ENCODE results near the gene EGFL7.
"Not testable (repeated sequence)": the region's sequence is repeated elsewhere in the genome, so short reads cannot be mapped to it uniquely, and the experiment has no call there.

EGFL7 gene

GRCh38 chr9:136700304-136700703, 37.6 kb downstream of the EGFL7 start:
- H3K27ac ChIP-seq (ENCODE audit: low read depth, low read length), result no peak overlapping the region
- peaks cover 26% of the 10 kb centered on the region for H3K27me3 ChIP-seq (ENCODE audit: control insufficient read depth, low read length)

GRCh38 chr9:136700959-136701667, 38.4 kb downstream of the EGFL7 start:
- Histone ChIP-seq H4K20me1 (ENCODE audit: control insufficient read depth, insufficient read depth, low read depth, low read length) (no peaks in the 10 kb centered on the region), H3K27me3 (ENCODE audit: control insufficient read depth, low read length) (peaks cover 26% of the 10 kb centered on the region), H3K4me1 (ENCODE audit: control insufficient read depth, low read length) (peaks cover 64% of the 10 kb centered on the region), H3K4me2 (ENCODE audit: low read length) (peak overlapping the region; percentile 68), H3K36me3 (ENCODE audit: control insufficient read depth, low read length) (no peaks in the 10 kb centered on the region), H3K9me2 (replicated peaks; ENCODE audit: control insufficient read depth, low read length) (no peaks in the 10 kb centered on the region), H3K4me3 (ENCODE audit: low read length) (peak overlapping the region; percentile 61), H3K27ac (ENCODE audit: low read depth, low read length) (peak overlapping the region; percentile 36; the same call in 1 of the 2 replicates), H3K9me3 (ENCODE audit: control insufficient read depth, insufficient read depth, low read length) (no peaks in the 10 kb centered on the region), H3K79me2 (ENCODE audit: control insufficient read depth, low read length) (no peaks in the 10 kb centered on the region), H3F3A (ENCODE audit: control insufficient read depth, insufficient read depth) (no peaks in the 10 kb centered on the region)
- TF ChIP-seq CTCF (IDR thresholded peaks at IDR 0.05; ENCODE audit: low read depth, low read length, poor library complexity, severe bottlenecking) (peak; percentile 9), EZH2phosphoT487 (IDR thresholded peaks at IDR 0.05; ENCODE audit: borderline replicate concordance, low read length) (no peak)

More at GRCh38 chr9:136700304-136700703, 37.6 kb downstream of the EGFL7 start:
- H3K79me2 ChIP-seq (ENCODE audit: control insufficient read depth, low read length), result no peaks in the 10 kb centered on the region
- TF ChIP-seq EZH2phosphoT487 (IDR thresholded peaks at IDR 0.05; ENCODE audit: borderline replicate concordance, low read length) (no peak), CTCF (IDR thresholded peaks at IDR 0.05; ENCODE audit: low read depth, low read length, poor library complexity, severe bottlenecking) (no peak)
- H3F3A ChIP-seq (ENCODE audit: control insufficient read depth, insufficient read depth), result no peaks in the 10 kb centered on the region
- no peaks in the 10 kb centered on the region for H3K9me2 ChIP-seq (replicated peaks; ENCODE audit: control insufficient read depth, low read length)
- H3K36me3 ChIP-seq (ENCODE audit: control insufficient read depth, low read length), result no peaks in the 10 kb centered on the region
- H4K20me1 ChIP-seq (ENCODE audit: control insufficient read depth, insufficient read depth, low read depth, low read length), result no peaks in the 10 kb centered on the region
- peak overlapping the region; percentile 61; the same call in 1 of the 2 replicates for H3K4me3 ChIP-seq (ENCODE audit: low read length)
- H3K9me3 ChIP-seq (ENCODE audit: control insufficient read depth, insufficient read depth, low read length), result no peaks in the 10 kb centered on the region
- H3K4me2 ChIP-seq (ENCODE audit: low read length), result peak overlapping the region; percentile 68
- H3K4me1 ChIP-seq (ENCODE audit: control insufficient read depth, low read length), result peaks cover 72% of the 10 kb centered on the region

DNA sequence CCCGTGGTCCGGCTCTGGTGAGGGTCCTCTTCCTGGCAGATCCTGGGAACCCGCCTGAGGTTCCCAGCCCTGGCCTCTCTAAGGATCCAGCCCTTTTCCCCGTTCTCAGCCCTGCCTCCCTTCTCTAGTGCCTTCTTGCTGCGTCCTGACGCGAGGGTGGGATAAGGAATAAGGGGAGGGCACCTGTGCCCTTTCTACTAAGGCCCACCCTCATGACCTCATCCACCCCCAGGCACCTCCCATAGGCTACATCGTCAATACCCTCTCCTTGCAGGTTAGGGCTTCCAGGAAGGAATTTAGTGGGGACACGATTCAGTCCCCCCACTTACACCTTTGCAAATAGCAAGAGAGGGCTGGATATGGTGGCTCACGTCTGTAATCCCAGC, 38.9 kb downstream of the EGFL7 start:
- Histone ChIP-seq H3K4me3 (ENCODE audit: low read length) (peak overlapping the region; percentile 61), H3K27me3 (ENCODE audit: control insufficient read depth, low read length) (peaks cover 22% of the 10 kb centered on the region), H3K4me2 (ENCODE audit: low read length) (peak overlapping the region; percentile 68), H3K79me2 (ENCODE audit: control insufficient read depth, low read length) (no peaks in the 10 kb centered on the region), H3K27ac (ENCODE audit: low read depth, low read length) (peak overlapping the region; percentile 36; the same call in 1 of the 2 replicates), H3K9me3 (ENCODE audit: control insufficient read depth, insufficient read depth, low read length) (no peaks in the 10 kb centered on the region), H3F3A (ENCODE audit: control insufficient read depth, insufficient read depth) (no peaks in the 10 kb centered on the region), H3K4me1 (ENCODE audit: control insufficient read depth, low read length) (peaks cover 59% of the 10 kb centered on the region), H4K20me1 (ENCODE audit: control insufficient read depth, insufficient read depth, low read depth, low read length) (no peaks in the 10 kb centered on the region), H3K36me3 (ENCODE audit: control insufficient read depth, low read length) (no peaks in the 10 kb centered on the region), H3K9me2 (replicated peaks; ENCODE audit: control insufficient read depth, low read length) (no peaks in the 10 kb centered on the region)
- no peak for TF ChIP-seq EZH2phosphoT487 (IDR thresholded peaks at IDR 0.05; ENCODE audit: borderline replicate concordance, low read length)

DNA sequence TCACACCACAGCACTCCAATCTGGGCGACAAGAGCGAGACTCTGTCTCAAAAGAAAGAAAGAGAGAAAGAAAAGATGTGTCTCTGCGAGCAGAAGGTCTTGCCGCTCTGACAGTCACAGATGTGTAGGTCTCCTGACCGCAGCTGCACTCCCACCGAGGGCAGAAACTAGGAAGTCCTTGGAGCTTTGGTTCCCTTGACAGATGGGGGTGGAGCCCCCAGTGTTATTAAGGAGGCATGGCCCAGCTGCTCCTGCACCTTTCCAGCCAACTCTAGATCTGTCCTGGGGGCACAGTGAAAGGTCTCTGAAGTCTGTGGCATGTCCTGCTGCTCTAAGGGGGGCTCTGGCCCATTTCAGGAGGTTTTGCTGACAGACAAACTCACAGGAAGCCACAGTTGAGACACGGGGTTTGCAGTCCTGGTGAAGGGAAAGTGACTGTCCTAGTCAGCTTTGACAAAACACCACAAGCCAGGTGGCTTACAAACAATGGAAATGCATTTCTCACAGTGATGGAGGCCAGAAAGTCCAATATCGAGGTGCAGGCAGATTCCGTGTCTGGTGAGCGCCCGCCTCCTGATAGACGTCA, 40.7 kb downstream of the EGFL7 start:
- no peaks in the 10 kb centered on the region for H3K36me3 ChIP-seq (ENCODE audit: control insufficient read depth, low read length)
- no peaks in the 10 kb centered on the region for H3K9me3 ChIP-seq (ENCODE audit: control insufficient read depth, insufficient read depth, low read length)
- H3K27ac ChIP-seq (ENCODE audit: low read depth, low read length), result peak overlapping the region; percentile 26
- H3F3A ChIP-seq (ENCODE audit: control insufficient read depth, insufficient read depth), result no peaks in the 10 kb centered on the region
- TF ChIP-seq CTCF (IDR thresholded peaks at IDR 0.05; ENCODE audit: low read depth, low read length, poor library complexity, severe bottlenecking) (no peak), EZH2phosphoT487 (IDR thresholded peaks at IDR 0.05; ENCODE audit: borderline replicate concordance, low read length) (no peak)
- peaks cover 29% of the 10 kb centered on the region for H3K27me3 ChIP-seq (ENCODE audit: control insufficient read depth, low read length)
- H3K4me3 ChIP-seq (ENCODE audit: low read length), result peak overlapping the region; percentile 43
- H3K4me2 ChIP-seq (ENCODE audit: low read length), result peak overlapping the region; percentile 59
- H3K79me2 ChIP-seq (ENCODE audit: control insufficient read depth, low read length), result no peaks in the 10 kb centered on the region
- no peaks in the 10 kb centered on the region for H3K9me2 ChIP-seq (replicated peaks; ENCODE audit: control insufficient read depth, low read length)
- no peaks in the 10 kb centered on the region for H4K20me1 ChIP-seq (ENCODE audit: control insufficient read depth, insufficient read depth, low read depth, low read length)
- H3K4me1 ChIP-seq (ENCODE audit: control insufficient read depth, low read length), result peaks cover 45% of the 10 kb centered on the region

- not testable (repeated sequence) for H3K27ac ChIP-seq (ENCODE audit: low read depth, low read length); H3K4me2 ChIP-seq (ENCODE audit: low read length); H3K4me3 ChIP-seq (ENCODE audit: low read length); H3K9me3 ChIP-seq (ENCODE audit: control insufficient read depth, insufficient read depth, low read length); H3K9me2 ChIP-seq (replicated peaks; ENCODE audit: control insufficient read depth, low read length); H3F3A ChIP-seq (ENCODE audit: control insufficient read depth, insufficient read depth); H4K20me1 ChIP-seq (ENCODE audit: control insufficient read depth, insufficient read depth, low read depth, low read length); H3K36me3 ChIP-seq (ENCODE audit: control insufficient read depth, low read length); H3K79me2 ChIP-seq (ENCODE audit: control insufficient read depth, low read length)
- Histone ChIP-seq H3K4me1 (ENCODE audit: control insufficient read depth, low read length) (peaks cover 42% of the 10 kb centered on the region), H3K27me3 (ENCODE audit: control insufficient read depth, low read length) (peaks cover 29% of the 10 kb centered on the region)
Measured at GRCh38 chr9:136704741-136705140, 42.0 kb downstream of the EGFL7 start.

Measured in DOHH2 (cell line).